Loucy (cell line): ENCODE results near the gene ZMYND15.

ENCODE experiments used
- H2AFZ ChIP-seq: fragments of 200-600 bp; sonication (generic); 2 replicates; pipeline ENCODE4 v1.6.0; 2016; ENCODE audit warnings: antibody characterized with exemption, mild to moderate bottlenecking, low read length, moderate library complexity
- H3F3A ChIP-seq: fragments of 200-600 bp; 2 replicates; pipeline ENCODE4 v1.6.0; 2016; ENCODE audit warnings: antibody characterized with exemption, low read depth, mild to moderate bottlenecking
- H3K27me3 ChIP-seq: fragments of 200-600 bp; sonication (generic); 2 replicates; pipeline ENCODE4 v1.6.1; 2014; ENCODE audit warnings: low read length, mild to moderate bottlenecking; ENCODE audit not compliant: insufficient read depth, poor library complexity, severe bottlenecking
- H3K36me3 ChIP-seq: fragments of 200-600 bp; sonication (generic); 2 replicates; pipeline ENCODE4 v1.6.1; 2016; ENCODE audit warnings: low read length; ENCODE audit not compliant: insufficient read depth
- H3K4me1 ChIP-seq: fragments of 200-600 bp; sonication (generic); 2 replicates; pipeline ENCODE4 v1.5.1; 2014; ENCODE audit warnings: low read length, mild to moderate bottlenecking; ENCODE audit not compliant: insufficient read depth, poor library complexity, severe bottlenecking
- H3K4me2 ChIP-seq: fragments of 200-600 bp; sonication (generic); 2 replicates; pipeline ENCODE4 v1.6.0; 2014; ENCODE audit warnings: antibody characterized with exemption, low read length, low read depth, mild to moderate bottlenecking; ENCODE audit not compliant: poor library complexity, severe bottlenecking
- H3K4me3 ChIP-seq: fragments of 200-600 bp; sonication (generic); 2 replicates; pipeline ENCODE4 v1.5.1; 2014; ENCODE audit warnings: low read length, mild to moderate bottlenecking, mixed read lengths; ENCODE audit not compliant: poor library complexity, severe bottlenecking
- H3K79me2 ChIP-seq: fragments of 200-600 bp; sonication (generic); 2 replicates; pipeline ENCODE4 v1.6.1; 2014; ENCODE audit warnings: low read length; ENCODE audit not compliant: insufficient read depth
- H3K9ac ChIP-seq: fragments of 200-600 bp; sonication (generic); 2 replicates; pipeline ENCODE4 v1.6.0; 2014; ENCODE audit warnings: mild to moderate bottlenecking, low read depth, low read length, moderate library complexity; ENCODE audit not compliant: poor library complexity, severe bottlenecking
- H3K9me2 ChIP-seq: fragments of 200-600 bp; sonication (generic); replicated peaks from 2 replicates; pipeline ENCODE4 v1.6.1; 2016; ENCODE audit warnings: low read depth, low read length, mixed read lengths
- H3K9me3 ChIP-seq: fragments of 200-600 bp; sonication (generic); 2 replicates; pipeline ENCODE4 v1.6.1; 2014; ENCODE audit warnings: mild to moderate bottlenecking, antibody characterized with exemption, low read length, low read depth; ENCODE audit not compliant: insufficient read depth
- H4K20me1 ChIP-seq: fragments of 200-600 bp; sonication (generic); 2 replicates; pipeline ENCODE4 v1.6.0; 2014; ENCODE audit warnings: antibody characterized with exemption, low read length, mild to moderate bottlenecking; ENCODE audit not compliant: insufficient read depth, poor library complexity, severe bottlenecking
- CTCF ChIP-seq: fragments of 200-600 bp; sonication (generic); conservative IDR thresholded peaks from 2 replicates; pipeline ENCODE4 v1.5.1; 2014; ENCODE audit warnings: mild to moderate bottlenecking, antibody characterized with exemption, low read length
- EZH2phosphoT487 ChIP-seq: fragments of 200-600 bp; IDR thresholded peaks from 2 replicates; pipeline ENCODE4 v1.6.1; 2018; ENCODE audit warnings: antibody characterized with exemption, mild to moderate bottlenecking, moderate library complexity, borderline replicate concordance

The ZMYND15 gene

GRCh38 chr17:4747847-4748246, 8.2 kb downstream of the ZMYND15 start:
- peak overlapping the region; percentile 67 for H2AFZ ChIP-seq
- H3K4me3 ChIP-seq = no peak overlapping the region
- no peaks in the 10 kb centered on the region for H3K9me3 ChIP-seq
- H3K9me2 ChIP-seq = no peaks in the 10 kb centered on the region
- no peaks in the 10 kb centered on the region for H3F3A ChIP-seq
- no peak for TF ChIP-seq CTCF
- no peak for TF ChIP-seq EZH2phosphoT487
- H3K4me1 ChIP-seq = peaks cover 4% of the 10 kb centered on the region
- H4K20me1 ChIP-seq = no peaks in the 10 kb centered on the region
- H3K79me2 ChIP-seq = no peaks in the 10 kb centered on the region
- H3K27me3 ChIP-seq = no peaks in the 10 kb centered on the region
- peak overlapping the region; percentile 35 for H3K4me2 ChIP-seq
- H3K9ac ChIP-seq = no peak overlapping the region
- H3K36me3 ChIP-seq = no peaks in the 10 kb centered on the region

- H4K20me1 ChIP-seq = no peaks in the 10 kb centered on the region
- H3K9me3 ChIP-seq = no peaks in the 10 kb centered on the region
- no peaks in the 10 kb centered on the region for H3F3A ChIP-seq
- H3K4me2 ChIP-seq = no peak overlapping the region
- H3K79me2 ChIP-seq = no peaks in the 10 kb centered on the region
- H3K9ac ChIP-seq = no peak overlapping the region
- H3K36me3 ChIP-seq = no peaks in the 10 kb centered on the region
- no peak overlapping the region for H3K4me3 ChIP-seq
- TF ChIP-seq EZH2phosphoT487 (no peak), CTCF (no peak)
- H3K4me1 ChIP-seq = peaks cover 4% of the 10 kb centered on the region
- H3K9me2 ChIP-seq = no peaks in the 10 kb centered on the region
- no peaks in the 10 kb centered on the region for H3K27me3 ChIP-seq
- H2AFZ ChIP-seq = no peak overlapping the region
Measured at GRCh38 chr17:4748686-4749085, 9.1 kb downstream of the ZMYND15 start.

GRCh38 chr17:4750606-4751005, 11.0 kb downstream of the ZMYND15 start:
- Histone ChIP-seq H3F3A (no peaks in the 10 kb centered on the region), H3K9ac (no peak overlapping the region), H3K4me3 (no peak overlapping the region), H3K9me3 (no peaks in the 10 kb centered on the region), H3K4me2 (no peak overlapping the region), H2AFZ (no peak overlapping the region), H4K20me1 (no peaks in the 10 kb centered on the region), H3K4me1 (peaks cover 4% of the 10 kb centered on the region), H3K36me3 (no peaks in the 10 kb centered on the region), H3K27me3 (no peaks in the 10 kb centered on the region), H3K9me2 (no peaks in the 10 kb centered on the region), H3K79me2 (no peaks in the 10 kb centered on the region)
- TF ChIP-seq EZH2phosphoT487 = no peak

- Histone ChIP-seq H2AFZ (no peak overlapping the region), H3K9me3 (no peaks in the 10 kb centered on the region), H3K27me3 (no peaks in the 10 kb centered on the region), H3F3A (no peaks in the 10 kb centered on the region), H3K4me2 (no peak overlapping the region), H3K36me3 (no peaks in the 10 kb centered on the region), H3K4me3 (no peak overlapping the region), H3K9me2 (no peaks in the 10 kb centered on the region), H3K9ac (no peak overlapping the region), H3K79me2 (no peaks in the 10 kb centered on the region), H4K20me1 (no peaks in the 10 kb centered on the region), H3K4me1 (peaks cover 4% of the 10 kb centered on the region)
- no peak for TF ChIP-seq CTCF
- no peak for TF ChIP-seq EZH2phosphoT487
Measured at GRCh38 chr17:4751932-4752331, 12.3 kb downstream of the ZMYND15 start.
